Inferior parietal cortex (tissue), 1 donor: ENCODE results near the gene NOS1AP.

Experiments
- DNase-seq: peaks from one replicate; pipeline ENCODE4 v3.0.0-alpha.2; 2016; ENCODE audit errors: extremely low spot score

Gene NOS1AP

DNA sequence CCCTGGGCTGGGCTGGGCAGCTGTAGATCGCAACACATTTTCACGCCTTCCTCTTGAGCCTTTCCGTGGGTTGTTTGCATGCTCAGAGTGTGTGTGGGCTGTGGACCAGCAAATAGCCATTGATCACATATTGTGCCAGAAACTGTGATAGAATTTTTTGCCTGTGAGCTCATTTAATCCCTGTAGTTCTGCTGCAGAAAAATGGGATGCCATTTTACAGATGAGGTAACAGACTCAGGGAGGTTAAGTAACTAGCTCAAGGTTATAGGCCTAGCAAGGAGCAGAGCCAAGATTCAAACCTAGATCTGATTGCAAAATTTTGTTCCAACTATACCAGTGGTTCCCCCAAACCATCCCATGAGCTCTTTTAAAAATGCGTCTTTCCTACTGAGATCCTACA is 296.7 kb downstream of the NOS1AP start:
- no peak for DNase-seq

- no peak for DNase-seq
These were observed 297.2 kb downstream of the NOS1AP start for GRCh38 chr1:162366671-162367070.

- no peak for DNase-seq
These were observed 297.6 kb downstream of the NOS1AP start for GRCh38 chr1:162367073-162367472.

DNA sequence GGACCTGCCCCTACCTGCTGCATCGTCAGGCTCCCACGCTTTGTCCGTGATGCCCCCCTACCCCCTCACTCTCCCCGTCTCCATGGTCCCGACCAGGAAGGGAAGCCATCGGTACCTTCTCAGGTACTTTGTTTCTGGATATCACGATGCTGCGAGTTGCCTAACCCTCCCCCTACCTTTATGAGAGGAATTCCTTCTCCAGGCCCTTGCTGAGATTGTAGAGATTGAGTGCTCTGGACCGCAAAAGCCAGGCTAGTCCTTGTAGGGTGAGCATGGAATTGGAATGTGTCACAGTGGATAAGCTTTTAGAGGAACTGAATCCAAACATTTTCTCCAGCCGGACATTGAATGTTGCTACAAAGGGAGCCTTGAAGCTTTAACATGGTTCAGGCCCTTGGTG is 298.3 kb downstream of the NOS1AP start:
- DNase-seq, result no peak

DNA sequence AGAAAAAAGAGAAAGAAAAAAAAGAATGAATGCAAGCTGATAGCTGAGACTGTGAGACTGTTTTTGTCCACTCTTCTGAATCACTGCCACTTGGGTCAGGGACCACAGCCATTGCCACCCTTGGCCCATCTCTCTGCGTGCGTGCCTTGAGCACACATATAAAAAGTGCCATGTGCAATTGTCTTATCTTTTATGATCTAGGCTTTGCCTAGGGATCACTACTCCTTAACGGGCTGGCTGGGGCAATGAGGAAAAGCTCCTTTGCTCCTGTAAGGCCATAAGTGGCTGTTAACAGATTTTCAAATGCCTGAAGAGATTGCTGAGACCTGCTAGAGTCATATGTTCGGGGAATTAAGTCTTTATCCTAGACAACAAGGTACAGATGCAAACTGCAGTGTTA is 299.0 kb downstream of the NOS1AP start:
- no peak for DNase-seq

DNA sequence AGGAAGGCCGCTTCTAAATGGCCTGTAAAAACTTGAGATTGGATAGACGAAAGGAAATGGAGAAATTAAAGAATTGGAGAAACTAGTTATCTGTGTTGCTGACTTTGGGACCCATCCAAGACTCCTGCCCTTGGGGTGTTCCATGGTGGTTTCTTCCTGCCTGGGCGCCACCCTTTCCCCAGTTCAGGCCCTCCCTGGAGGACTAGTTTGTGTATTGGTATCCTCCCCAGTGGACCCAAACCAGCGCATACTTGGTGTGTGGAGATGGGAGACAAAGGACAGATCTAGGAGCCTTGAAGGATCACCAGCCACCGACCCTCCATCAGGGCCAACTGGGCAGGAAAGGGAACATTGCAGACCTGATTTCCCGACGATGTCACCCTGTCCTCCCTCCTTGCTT is 300.1 kb downstream of the NOS1AP start:
- DNase-seq, result no peak

GRCh38 chr1:162370161-162370560 is 300.7 kb downstream of the NOS1AP start:
- DNase-seq, result no peak

- DNase-seq, result no peak
These were observed 301.2 kb downstream of the NOS1AP start for GRCh38 chr1:162370721-162371120.

- no peak for DNase-seq
These were observed 302.1 kb downstream of the NOS1AP start for GRCh38 chr1:162371611-162372010.

DNA sequence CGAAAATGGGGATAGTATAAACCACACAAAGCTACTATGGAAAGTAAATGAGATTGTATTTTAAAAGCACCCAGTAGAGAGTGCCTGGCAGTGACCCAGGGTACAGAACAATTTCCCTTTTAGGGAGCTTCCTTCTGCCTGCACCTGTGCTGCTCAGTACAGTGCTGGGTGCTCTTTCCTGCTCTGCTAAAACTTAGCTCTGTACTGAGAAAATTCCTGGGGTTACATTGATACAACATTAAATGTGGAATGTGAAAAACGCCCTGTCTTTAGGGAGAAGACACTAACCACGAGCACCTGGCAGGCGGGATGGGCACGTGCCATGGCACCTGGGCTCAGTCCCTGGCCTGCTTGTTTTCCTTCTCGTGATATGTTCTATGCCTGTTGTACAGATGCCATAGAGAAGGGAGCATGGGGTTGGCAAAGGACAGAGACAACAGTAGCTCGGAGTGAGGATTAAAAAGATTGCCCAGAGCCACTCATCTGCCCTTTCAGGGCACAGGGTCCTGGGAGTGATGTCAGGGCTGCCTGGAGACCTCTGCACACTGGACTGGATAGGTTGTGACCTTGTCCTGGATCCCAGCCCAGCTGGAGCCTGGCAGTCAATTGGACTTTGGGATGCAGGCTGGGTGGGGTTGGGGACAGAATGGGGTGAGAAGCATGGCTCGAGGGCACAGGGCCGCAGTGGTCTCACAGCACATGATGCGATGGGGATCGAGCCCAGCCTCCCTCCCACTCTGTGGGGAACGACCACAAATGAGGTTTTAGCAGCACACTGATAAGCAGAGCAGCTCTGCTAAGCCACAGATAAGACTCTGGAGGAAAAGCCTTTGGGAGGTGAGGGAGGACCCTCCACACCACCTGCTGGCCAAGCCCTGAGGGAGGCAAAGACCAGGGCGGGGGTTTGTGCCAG is 302.9 kb downstream of the NOS1AP start:
- no peak for DNase-seq

DNA sequence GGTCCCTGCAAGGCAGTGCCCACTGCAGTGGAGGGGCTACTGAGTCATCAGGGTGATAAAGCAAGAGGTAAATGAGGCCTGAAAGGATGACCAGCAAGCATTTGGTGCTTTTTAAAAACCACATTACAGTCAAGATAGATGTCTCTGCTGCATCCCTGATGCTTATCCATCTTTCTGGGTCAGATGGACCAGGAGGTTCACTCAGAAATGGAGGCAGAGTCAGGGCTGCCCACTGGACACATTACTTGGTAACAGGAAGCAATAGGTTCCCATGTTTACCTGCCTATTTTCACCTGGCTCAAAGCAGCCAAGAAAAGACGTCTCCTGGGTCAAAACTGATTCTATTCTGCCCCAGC is 303.6 kb downstream of the NOS1AP start:
- no peak for DNase-seq

GRCh38 chr1:162373541-162374260 is 304.2 kb downstream of the NOS1AP start:
- DNase-seq, result no peak

GRCh38 chr1:162374406-162374805 is 304.9 kb downstream of the NOS1AP start:
- DNase-seq, result no peak

DNA sequence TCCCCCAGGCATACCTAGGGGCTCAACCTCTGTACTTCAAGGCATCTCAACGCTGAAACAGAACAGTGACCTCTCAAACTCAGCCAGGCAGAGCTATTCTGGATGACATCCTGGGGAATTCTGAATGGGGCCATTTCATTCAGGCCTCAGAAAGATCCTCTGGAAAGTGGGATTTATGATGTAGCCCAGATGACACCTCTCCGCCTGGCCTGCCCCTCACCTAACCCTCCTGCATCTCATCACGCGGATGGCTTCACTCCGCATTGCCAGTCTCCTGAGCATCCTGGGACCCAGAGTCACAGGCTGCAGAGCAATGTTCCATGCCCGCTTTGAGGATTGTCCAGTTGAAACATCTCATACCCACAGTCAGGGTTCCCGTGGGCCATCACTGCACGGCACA is 306.0 kb downstream of the NOS1AP start:
- DNase-seq, result no peak

GRCh38 chr1:162376691-162377090 is 307.2 kb downstream of the NOS1AP start, which contains the start of gene SPATA46:
SPATA46 (minus strand) TSS chr1:162376854; CDS start chr1:162376790, 64 bp downstream.
- DNase-seq, result no peak

GRCh38 chr1:162380061-162380846 is 310.8 kb downstream of the NOS1AP start:
- DNase-seq, result no peak

GRCh38 chr1:162381383-162381782 is 311.9 kb downstream of the NOS1AP start, which contains the start of gene C1orf226:
C1orf226 (plus strand) TSS chr1:162381728; CDS start chr1:162381902, 174 bp downstream.
- no peak for DNase-seq

DNA sequence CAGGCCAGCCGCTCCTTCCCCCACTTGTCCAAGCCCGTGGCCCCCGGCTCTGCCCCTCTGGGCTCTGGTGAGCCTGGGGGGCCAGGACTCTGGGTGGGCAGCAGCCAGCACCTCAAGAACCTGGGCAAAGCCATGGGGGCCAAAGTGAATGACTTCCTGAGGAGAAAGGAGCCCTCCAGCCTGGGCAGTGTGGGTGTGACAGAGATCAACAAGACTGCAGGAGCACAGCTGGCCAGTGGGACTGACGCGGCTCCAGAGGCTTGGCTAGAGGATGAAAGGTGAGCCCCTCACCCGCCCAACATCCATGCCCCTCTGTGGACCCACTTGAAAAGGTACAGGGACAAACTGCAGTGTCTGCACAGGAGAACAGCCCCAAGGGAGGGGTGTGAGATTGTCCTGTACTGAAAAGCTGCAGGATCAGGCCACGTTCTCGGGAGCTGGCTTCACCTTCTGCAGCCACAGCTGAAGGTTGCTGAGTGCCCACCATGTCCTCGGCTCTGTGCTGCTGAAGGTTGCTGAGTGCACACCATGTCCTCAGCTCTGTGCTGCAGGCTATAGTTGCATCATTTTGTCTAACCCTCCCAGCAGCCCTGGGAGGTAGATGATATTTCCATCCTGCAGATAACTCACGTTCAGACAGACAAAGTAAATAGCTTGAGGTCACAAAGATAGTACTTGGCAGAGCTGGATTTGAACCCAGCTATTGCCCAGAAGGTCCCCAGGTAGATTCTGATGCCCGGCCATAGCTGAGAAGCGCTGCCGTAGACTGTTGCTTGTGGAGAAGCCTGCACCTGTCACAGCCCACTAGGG is 312.7 kb downstream of the NOS1AP start:
- DNase-seq, result no peak

DNA sequence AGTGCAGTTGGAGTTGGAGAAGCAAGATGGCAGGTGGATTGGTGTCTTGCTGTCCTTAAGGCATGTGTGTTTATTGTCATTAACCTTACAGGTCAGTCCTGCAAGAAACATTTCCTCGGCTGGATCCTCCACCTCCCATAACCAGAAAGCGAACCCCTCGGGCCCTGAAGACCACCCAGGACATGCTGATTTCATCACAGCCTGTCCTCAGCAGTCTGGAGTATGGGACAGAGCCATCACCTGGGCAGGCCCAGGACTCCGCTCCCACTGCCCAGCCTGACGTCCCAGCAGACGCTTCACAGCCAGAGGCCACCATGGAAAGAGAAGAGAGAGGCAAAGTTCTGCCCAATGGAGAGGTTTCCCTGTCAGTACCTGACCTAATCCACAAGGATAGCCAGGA is 313.6 kb downstream of the NOS1AP start:
- DNase-seq, result no peak

DNA sequence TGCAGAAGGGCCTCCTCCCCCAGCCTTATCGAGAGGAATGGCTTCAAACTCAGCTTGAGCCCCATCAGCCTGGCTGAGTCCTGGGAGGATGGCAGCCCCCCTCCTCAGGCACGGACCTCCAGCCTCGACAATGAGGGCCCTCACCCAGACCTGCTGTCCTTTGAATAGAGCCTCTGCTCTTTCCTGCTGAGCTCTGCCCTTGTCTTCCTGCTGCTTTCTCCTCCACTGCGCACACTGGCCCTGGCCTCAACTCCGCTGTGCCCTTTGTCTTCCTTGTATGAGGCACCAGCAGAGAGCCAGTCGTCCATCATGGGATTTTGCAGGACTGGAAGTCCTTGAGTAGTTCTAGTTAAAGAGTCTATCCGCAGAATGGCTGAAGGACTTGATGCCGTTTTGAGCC is 314.0 kb downstream of the NOS1AP start:
- no peak for DNase-seq

DNA sequence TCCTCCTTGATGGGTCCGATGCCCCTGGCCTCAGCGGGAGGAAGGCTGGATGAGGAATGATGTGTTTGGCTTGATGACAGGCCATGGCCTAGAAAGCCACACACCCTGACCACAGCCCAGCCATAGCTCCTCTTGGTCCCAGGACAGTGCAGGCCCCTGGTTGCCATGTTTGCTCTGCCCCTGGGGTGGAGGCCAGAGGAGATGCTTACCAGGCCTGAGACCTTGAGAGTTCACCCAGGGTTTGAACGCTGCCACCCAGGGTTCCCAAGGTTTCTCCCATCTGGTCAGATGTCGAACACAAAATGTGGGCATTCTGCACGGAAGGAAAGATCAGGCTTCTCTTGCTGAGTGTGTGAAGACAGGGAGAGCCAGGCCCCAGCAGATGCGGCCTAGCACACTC is 314.6 kb downstream of the NOS1AP start:
- no peak for DNase-seq
